PFSK-1 (cell line): ENCODE measurements around the gene WWC2.

ENCODE experiments used
- POLR2AphosphoS5 ChIP-seq: IDR thresholded peaks from 2 replicates; pipeline ENCODE4 v1.6.1; 2012; ENCODE audit warnings: low read depth, mild to moderate bottlenecking, control low read depth, low read length, moderate library complexity
- REST ChIP-seq, 2 experiments: IDR thresholded peaks; 2 replicates each; pipeline versions ENCODE4 v1.6.1 to v1.8.0; 2011 to 2012; ENCODE audit warnings: low read depth in 2 of 2, low read length in 2 of 2, control low read depth in 1 of 2, inconsistent platforms in 1 of 2, mild to moderate bottlenecking in 1 of 2, moderate library complexity in 1 of 2; ENCODE audit not compliant: insufficient read depth in 1 of 2
- SIN3A ChIP-seq: IDR thresholded peaks from 2 replicates; pipeline ENCODE4 v1.6.1; 2012; ENCODE audit warnings: mild to moderate bottlenecking, low read length, moderate library complexity, borderline replicate concordance; ENCODE audit not compliant: insufficient read depth
- TAF1 ChIP-seq: IDR thresholded peaks from 2 replicates; pipeline ENCODE4 v1.6.1; 2012; ENCODE audit warnings: low read length, control low read depth, borderline replicate concordance; ENCODE audit not compliant: insufficient read depth

DNA sequence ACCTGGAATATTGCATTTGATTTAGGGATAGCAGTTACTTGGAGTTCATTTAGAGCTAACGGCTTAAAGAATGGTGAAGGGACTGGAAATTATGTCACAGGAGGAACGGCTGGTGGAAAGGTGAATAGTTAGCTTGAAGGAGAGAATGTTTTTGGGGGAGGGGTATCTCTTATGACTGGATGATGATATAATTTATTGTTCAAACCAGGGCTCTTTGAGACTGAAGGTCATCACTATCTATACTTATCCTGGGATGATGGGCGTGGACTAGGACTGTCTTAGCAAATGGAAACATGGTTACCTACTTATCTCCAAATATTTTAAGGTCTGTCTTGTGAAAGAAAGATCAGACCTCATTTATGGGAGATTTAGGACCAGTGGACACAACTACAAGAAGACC lies 30.1 kb downstream of the WWC2 start:
- no peak for TF ChIP-seq POLR2AphosphoS5
- TF ChIP-seq TAF1, result no peak
- TF ChIP-seq REST (IDR thresholded peaks at IDR 0.05; ENCODE audit: insufficient read depth in 1 of 2, low read depth in 2 of 2, low read length in 2 of 2), result no peak
- no peak for TF ChIP-seq SIN3A
